BLaER1 (cell line): ENCODE results near the gene XRCC5.
"Not testable (repeated sequence)": the region's sequence is repeated elsewhere in the genome, so short reads cannot be mapped to it uniquely, and the experiment has no call there.

Experiments used
- H3K27ac ChIP-seq: shearing (Covaris generic); formaldehyde crosslinking; 2 replicates; pipeline ENCODE4 v1.8.1; 2022
- H3K27me3 ChIP-seq: shearing (Covaris generic); formaldehyde crosslinking; 2 replicates; pipeline ENCODE4 v1.8.1; 2022
- H3K36me3 ChIP-seq: shearing (Covaris generic); formaldehyde crosslinking; 2 replicates; pipeline ENCODE4 v1.8.1; 2022
- H3K4me1 ChIP-seq: shearing (Covaris generic); formaldehyde crosslinking; 2 replicates; pipeline ENCODE4 v1.8.1; 2022
- H3K4me2 ChIP-seq: shearing (Covaris generic); formaldehyde crosslinking; 2 replicates; pipeline ENCODE4 v1.8.1; 2022
- H3K4me3 ChIP-seq: shearing (Covaris generic); formaldehyde crosslinking; 2 replicates; pipeline ENCODE4 v1.8.1; 2022
- H3K9ac ChIP-seq: shearing (Covaris generic); formaldehyde crosslinking; 2 replicates; pipeline ENCODE4 v1.8.1; 2022
- H3K9me3 ChIP-seq: shearing (Covaris generic); formaldehyde crosslinking; 2 replicates; pipeline ENCODE4 v1.8.1; 2022
- H4K20me1 ChIP-seq: shearing (Covaris generic); formaldehyde crosslinking; 2 replicates; pipeline ENCODE4 v1.8.1; 2022
- Cebpa-rat ChIP-seq: shearing (Covaris generic); IDR thresholded peaks from 2 replicates; pipeline ENCODE4 v1.8.1; 2022

XRCC5 gene

GRCh38 chr2:216074380-216074779 lies 34.8 kb upstream of the XRCC5 start:
- peaks cover 6% of the 10 kb centered on the region for H3K4me1 ChIP-seq
- H3K9ac ChIP-seq = no peak overlapping the region
- H3K4me3 ChIP-seq = no peak overlapping the region
- no peaks in the 10 kb centered on the region for H3K9me3 ChIP-seq
- H4K20me1 ChIP-seq = no peaks in the 10 kb centered on the region
- no peak for TF ChIP-seq Cebpa-rat
- H3K27me3 ChIP-seq = no peaks in the 10 kb centered on the region
- H3K36me3 ChIP-seq = no peaks in the 10 kb centered on the region
- no peak overlapping the region for H3K4me2 ChIP-seq
- H3K27ac ChIP-seq = no peak overlapping the region

DNA sequence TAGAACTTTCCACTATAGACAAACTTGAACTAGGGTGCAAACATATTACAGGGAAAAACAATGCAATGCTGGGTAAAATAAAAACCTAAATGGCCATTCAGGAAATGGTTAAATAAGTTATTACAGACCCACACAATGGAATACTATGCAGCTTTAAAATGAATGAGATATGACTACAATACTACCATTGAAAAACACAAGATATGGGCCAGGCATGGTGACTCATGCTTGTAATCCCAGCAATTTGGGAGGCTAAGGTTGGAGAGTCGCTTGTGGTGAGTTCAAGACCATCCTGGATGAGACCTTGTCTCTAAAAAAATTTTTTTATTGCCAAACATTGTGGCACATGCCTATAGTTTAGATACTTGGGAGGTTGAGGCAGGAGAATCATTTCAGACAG lies 34.4 kb upstream of the XRCC5 start:
- no peak for TF ChIP-seq Cebpa-rat
- H3K27ac ChIP-seq = no peak overlapping the region
- H3K4me3 ChIP-seq = no peak overlapping the region
- H3K4me1 ChIP-seq = peaks cover 6% of the 10 kb centered on the region
- H3K9me3 ChIP-seq = no peaks in the 10 kb centered on the region
- no peaks in the 10 kb centered on the region for H3K36me3 ChIP-seq
- H3K27me3 ChIP-seq = no peaks in the 10 kb centered on the region
- no peak overlapping the region for H3K4me2 ChIP-seq
- no peaks in the 10 kb centered on the region for H4K20me1 ChIP-seq
- H3K9ac ChIP-seq = no peak overlapping the region

DNA sequence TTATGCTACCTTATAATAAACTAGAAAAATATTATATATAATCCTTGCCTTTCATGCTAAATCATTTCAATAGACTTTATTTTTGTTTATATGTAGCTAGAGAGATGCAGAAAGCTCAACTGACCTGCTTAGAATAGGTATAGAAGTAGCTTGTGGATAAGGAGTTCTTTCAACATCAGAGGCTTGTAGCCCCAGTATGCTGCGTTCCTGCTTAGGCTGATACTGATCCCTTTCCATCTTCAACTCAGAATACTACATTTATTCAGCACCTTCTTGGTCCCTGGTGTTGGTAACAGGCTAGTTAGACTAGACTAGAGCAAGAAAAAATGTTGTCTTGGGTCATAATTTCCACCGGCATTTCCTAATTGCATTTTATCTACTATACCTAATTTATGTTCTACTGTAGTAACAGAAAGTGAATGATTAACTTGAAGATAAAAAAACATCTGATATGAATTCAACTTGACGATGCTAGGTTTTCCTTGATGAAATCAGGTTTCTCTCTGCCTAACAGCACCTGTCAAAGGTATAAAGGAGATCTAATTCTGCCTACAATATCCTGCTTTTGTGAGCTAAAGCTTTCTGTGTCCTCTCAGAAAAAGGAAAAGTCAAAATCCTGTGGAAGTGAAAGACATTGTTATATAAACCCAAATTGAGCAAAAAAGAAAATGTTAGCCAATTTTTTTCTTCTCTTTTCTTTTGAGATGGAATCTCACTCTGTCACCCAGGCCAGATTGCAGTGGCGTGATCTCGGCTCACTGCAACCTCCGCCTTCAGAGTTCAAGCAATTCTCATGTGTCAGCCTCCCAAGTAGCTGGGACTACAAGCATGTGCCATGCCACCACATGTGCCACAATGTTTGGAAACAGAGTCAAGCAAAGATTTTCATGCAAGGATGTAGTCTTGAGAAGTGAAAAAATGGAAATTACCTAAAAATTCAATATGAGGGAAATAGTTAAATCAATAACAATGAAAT lies 33.4 kb upstream of the XRCC5 start:
- no peaks in the 10 kb centered on the region for H4K20me1 ChIP-seq
- H3K4me2 ChIP-seq = no peak overlapping the region
- H3K4me1 ChIP-seq = peaks cover 6% of the 10 kb centered on the region
- H3K9ac ChIP-seq = no peak overlapping the region
- H3K27me3 ChIP-seq = peaks cover 9% of the 10 kb centered on the region; the same call in 1 of the 2 replicates
- TF ChIP-seq Cebpa-rat = no peak
- H3K36me3 ChIP-seq = no peaks in the 10 kb centered on the region
- no peaks in the 10 kb centered on the region for H3K9me3 ChIP-seq
- H3K27ac ChIP-seq = no peak overlapping the region
- H3K4me3 ChIP-seq = no peak overlapping the region

DNA sequence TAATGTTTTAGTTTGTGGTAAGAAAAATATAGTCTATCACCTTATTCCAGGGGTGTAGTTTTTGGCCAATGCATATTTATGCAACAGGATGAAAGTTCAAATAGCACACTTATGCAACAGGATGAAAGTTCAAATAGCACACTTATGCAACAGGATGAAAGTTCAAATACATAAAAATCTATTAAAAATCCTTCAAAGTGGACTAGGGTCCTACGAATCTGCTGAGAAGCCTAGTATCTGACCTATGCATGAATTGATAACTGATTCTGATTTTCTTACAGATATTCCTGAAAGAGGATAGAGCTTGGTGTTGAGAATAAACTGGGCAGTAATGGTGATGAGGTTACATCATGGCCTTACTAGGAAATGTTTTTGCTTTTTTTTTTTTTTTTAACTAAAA lies 30.4 kb upstream of the XRCC5 start:
- no peak overlapping the region for H3K4me3 ChIP-seq
- H3K9me3 ChIP-seq = no peaks in the 10 kb centered on the region
- TF ChIP-seq Cebpa-rat = no peak
- H3K9ac ChIP-seq = no peak overlapping the region
- no peaks in the 10 kb centered on the region for H3K36me3 ChIP-seq
- no peak overlapping the region for H3K27ac ChIP-seq
- peaks cover 23% of the 10 kb centered on the region for H3K4me1 ChIP-seq
- H3K4me2 ChIP-seq = no peak overlapping the region
- H4K20me1 ChIP-seq = no peaks in the 10 kb centered on the region
- peaks cover 38% of the 10 kb centered on the region for H3K27me3 ChIP-seq

- H3K36me3 ChIP-seq, H3K9me3 ChIP-seq, H3K27ac ChIP-seq, H4K20me1 ChIP-seq, H3K4me2 ChIP-seq, H3K9ac ChIP-seq, H3K4me3 ChIP-seq: not testable (repeated sequence)
- peaks cover 44% of the 10 kb centered on the region for H3K27me3 ChIP-seq
- H3K4me1 ChIP-seq = peaks cover 27% of the 10 kb centered on the region
Measured at GRCh38 chr2:216080048-216080447, 29.1 kb upstream of the XRCC5 start.

DNA sequence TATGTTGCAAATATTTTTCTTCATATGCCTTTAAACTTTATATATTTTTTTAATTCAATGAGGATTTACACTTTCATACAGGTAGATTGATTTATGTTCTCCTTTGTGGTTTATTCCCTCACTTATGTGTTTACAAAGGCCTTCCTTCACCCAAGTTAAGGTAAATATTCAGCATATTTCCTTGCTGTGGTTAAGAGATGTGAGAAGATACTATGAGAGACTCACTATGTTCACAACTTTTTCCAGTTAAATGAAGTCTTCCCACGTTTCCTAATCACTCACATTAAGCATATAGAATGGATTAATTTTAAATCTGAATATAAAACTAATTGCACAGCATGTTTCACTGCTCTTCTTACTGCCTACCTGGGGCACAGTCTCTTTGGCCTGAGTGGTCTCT lies 28.1 kb upstream of the XRCC5 start:
- peak overlapping the region; percentile 87 for H3K4me2 ChIP-seq
- H3K36me3 ChIP-seq = no peaks in the 10 kb centered on the region
- TF ChIP-seq Cebpa-rat = no peak
- H3K4me3 ChIP-seq = peak overlapping the region; percentile 63
- H3K9ac ChIP-seq = no peak overlapping the region
- H4K20me1 ChIP-seq = no peaks in the 10 kb centered on the region
- no peaks in the 10 kb centered on the region for H3K9me3 ChIP-seq
- H3K27me3 ChIP-seq = peaks cover 44% of the 10 kb centered on the region
- H3K4me1 ChIP-seq = peaks cover 33% of the 10 kb centered on the region
- H3K27ac ChIP-seq = no peak overlapping the region

DNA sequence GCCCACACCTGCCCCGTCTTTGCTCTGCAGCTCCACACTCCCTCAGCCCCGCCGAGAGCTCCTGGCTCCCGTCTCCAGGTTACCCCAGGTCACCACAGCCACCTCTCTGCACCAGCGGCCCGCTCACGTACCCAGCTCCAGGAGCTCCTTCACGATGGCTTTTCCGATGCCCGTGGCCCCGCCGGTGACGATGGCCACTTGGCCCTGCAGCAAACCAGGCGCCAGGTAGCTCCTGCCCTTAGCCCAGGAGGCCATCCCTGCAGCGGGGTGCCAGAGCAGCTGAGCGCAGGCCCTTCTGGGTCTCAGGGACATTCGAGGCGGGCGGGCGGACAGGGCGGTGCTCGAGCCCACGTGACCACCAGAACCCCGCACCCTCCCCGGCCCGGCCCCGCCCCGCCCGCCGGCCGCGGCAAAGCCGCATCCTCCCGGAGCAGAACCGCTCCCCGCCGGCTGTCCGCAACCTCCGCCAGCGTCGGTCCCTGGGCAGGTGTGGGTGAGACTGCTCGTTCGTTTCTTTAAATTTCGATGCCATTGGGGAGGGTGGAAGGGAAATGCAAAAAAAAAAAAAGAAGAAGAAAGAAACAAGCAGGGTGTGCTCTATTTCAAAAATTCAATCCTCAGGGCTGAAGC lies 27.5 kb upstream of the XRCC5 start, which contains the start of the genes PECR and TMEM169:
TSS of gene PECR (minus strand) at position 323 of the 630 bp plus-strand sequence. CDS start at position 255, 68 bp downstream.
TSS of gene TMEM169 (plus strand) at position 433 of the 630 bp plus-strand sequence. CDS start 14,045 bp downstream, outside the sequence.
- Histone ChIP-seq H3K27me3 (peaks cover 44% of the 10 kb centered on the region), H3K4me3 (peak within 1 kb of the TSS; percentile 63), H3K36me3 (no peaks in the 10 kb centered on the region), H3K9ac (no peak within 1 kb of the TSS), H3K9me3 (no peaks in the 10 kb centered on the region), H3K27ac (no peak within 1 kb of the TSS), H4K20me1 (no peaks in the 10 kb centered on the region), H3K4me1 (peaks cover 33% of the 10 kb centered on the region), H3K4me2 (peak within 1 kb of the TSS; percentile 87)
- no peak for TF ChIP-seq Cebpa-rat

DNA sequence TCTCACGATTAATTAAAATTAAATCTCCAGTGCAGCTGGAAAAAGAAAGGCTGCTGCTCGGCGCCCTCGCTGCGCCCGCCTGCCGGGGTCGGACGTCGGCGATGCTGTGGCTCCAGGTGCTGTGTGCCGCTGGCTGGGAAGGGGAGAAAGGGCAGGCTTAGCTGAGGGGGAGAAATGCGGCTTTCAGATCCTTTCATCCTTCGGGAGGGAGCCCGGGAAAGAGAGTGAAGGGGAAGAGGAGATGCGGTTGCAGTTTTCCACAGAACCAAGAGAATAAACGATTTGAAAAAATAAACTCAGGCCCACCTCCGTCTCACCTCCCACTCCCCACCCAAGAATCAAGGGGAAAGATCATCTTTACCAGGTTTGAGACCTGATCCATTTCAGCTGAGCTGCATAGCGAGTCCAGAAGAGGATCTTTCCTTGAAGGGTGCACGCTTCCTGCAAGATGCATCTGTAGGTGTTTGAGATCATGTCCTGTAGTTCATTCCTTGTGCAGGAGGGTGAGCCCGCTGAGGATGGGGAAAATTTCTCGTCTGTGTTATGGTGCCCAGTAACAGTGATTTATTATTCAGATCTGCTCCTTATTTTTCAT lies 26.9 kb upstream of the XRCC5 start:
- H3K36me3 ChIP-seq = no peaks in the 10 kb centered on the region
- no peaks in the 10 kb centered on the region for H3K9me3 ChIP-seq
- H3K4me2 ChIP-seq = peak overlapping the region; percentile 87
- H3K4me3 ChIP-seq = peak overlapping the region; percentile 63
- TF ChIP-seq Cebpa-rat = no peak
- peaks cover 33% of the 10 kb centered on the region for H3K4me1 ChIP-seq
- no peak overlapping the region for H3K27ac ChIP-seq
- peaks cover 44% of the 10 kb centered on the region for H3K27me3 ChIP-seq
- no peaks in the 10 kb centered on the region for H4K20me1 ChIP-seq
- H3K9ac ChIP-seq = no peak overlapping the region

GRCh38 chr2:216082805-216083204 lies 26.3 kb upstream of the XRCC5 start:
- TF ChIP-seq Cebpa-rat = no peak
- Histone ChIP-seq H4K20me1 (no peaks in the 10 kb centered on the region), H3K4me1 (peaks cover 33% of the 10 kb centered on the region), H3K9ac (no peak overlapping the region), H3K27me3 (peaks cover 44% of the 10 kb centered on the region), H3K27ac (no peak overlapping the region), H3K36me3 (no peaks in the 10 kb centered on the region), H3K9me3 (no peaks in the 10 kb centered on the region), H3K4me2 (no peak overlapping the region), H3K4me3 (no peak overlapping the region)
